ENCODE data around the gene PORCN. TPM values are rescaled to one million over a fixed set of nuclear protein-coding genes. Genes with fewer than 3 reads are reported as not detected.
"Not testable (repeated sequence)": the region's sequence is repeated elsewhere in the genome, so short reads cannot be mapped to it uniquely, and the experiment has no call there.

PORCN gene
- total RNA-seq, 2 donors from 2014 or later = 51.1 to 54.4 TPM

GRCh38 chrX:48516285-48516684 lies 7.5 kb downstream of the PORCN start:
- Histone ChIP-seq H3K4me3 (ENCODE audit: low read length) (no peak overlapping the region), H3K9me3 (ENCODE audit: control insufficient read depth, low read length) (no peaks in the 10 kb centered on the region), H3K27me3 (ENCODE audit: control insufficient read depth, insufficient read depth, low read length, poor library complexity, severe bottlenecking) (no peaks in the 10 kb centered on the region), H3K4me1 (ENCODE audit: control insufficient read depth, insufficient read depth, low read length) (no peaks in the 10 kb centered on the region), H3K36me3 (ENCODE audit: control insufficient read depth, insufficient read depth, low read length) (peaks cover 49% of the 10 kb centered on the region), H3K27ac (ENCODE audit: low read depth, low read length) (no peak overlapping the region), H3K9ac (ENCODE audit: extremely low read depth, low read length, poor library complexity, severe bottlenecking) (no peak overlapping the region)
- TF ChIP-seq CTCF (conservative IDR thresholded peaks at IDR 0.05) = no peak
- H3K27me3 Mint-ChIP-seq (ENCODE audit: insufficient read depth) = no peaks in the 10 kb centered on the region
- H3K27ac Mint-ChIP-seq = no peak overlapping the region
- H3K4me1 Mint-ChIP-seq = no peaks in the 10 kb centered on the region
- 94 to 96% methylated on average over 3 to 10 of the region's 10 CpGs for WGBS, 2 experiments (ENCODE audit: insufficient coverage in 1 of 2, insufficient read length in 1 of 2)
- H3K4me3 Mint-ChIP-seq = no peak overlapping the region
- DNase-seq = no peak
- H3K36me3 Mint-ChIP-seq (ENCODE audit: low read depth) = peaks cover 18% of the 10 kb centered on the region
- H3K9me3 Mint-ChIP-seq = peaks cover 64% of the 10 kb centered on the region

- peaks cover 65% of the 10 kb centered on the region for H3K9me3 Mint-ChIP-seq
- Histone ChIP-seq H3K27ac (ENCODE audit: low read depth, low read length) (no peak overlapping the region), H3K4me1 (ENCODE audit: control insufficient read depth, insufficient read depth, low read length) (no peaks in the 10 kb centered on the region), H3K27me3 (ENCODE audit: control insufficient read depth, insufficient read depth, low read length, poor library complexity, severe bottlenecking) (no peaks in the 10 kb centered on the region), H3K36me3 (ENCODE audit: control insufficient read depth, insufficient read depth, low read length) (peaks cover 47% of the 10 kb centered on the region), H3K4me3 (ENCODE audit: low read length) (no peak overlapping the region), H3K9me3 (ENCODE audit: control insufficient read depth, low read length) (no peaks in the 10 kb centered on the region), H3K9ac (ENCODE audit: extremely low read depth, low read length, poor library complexity, severe bottlenecking) (no peak overlapping the region)
- WGBS, 2 experiments (ENCODE audit: insufficient coverage in 1 of 2, insufficient read length in 1 of 2) = 96% methylated on average over 5 of the region's 5 CpGs; no CpG with 5 or more reads in 1 of the 2 experiments
- DNase-seq = no peak
- peaks cover 18% of the 10 kb centered on the region for H3K36me3 Mint-ChIP-seq (ENCODE audit: low read depth)
- H3K27me3 Mint-ChIP-seq (ENCODE audit: insufficient read depth) = no peaks in the 10 kb centered on the region
- no peak overlapping the region for H3K4me3 Mint-ChIP-seq
- no peak for TF ChIP-seq CTCF (conservative IDR thresholded peaks at IDR 0.05)
- no peak overlapping the region for H3K27ac Mint-ChIP-seq
- H3K4me1 Mint-ChIP-seq = no peaks in the 10 kb centered on the region
Measured at GRCh38 chrX:48516987-48517386, 8.2 kb downstream of the PORCN start.

GRCh38 chrX:48519481-48519880 lies 10.7 kb downstream of the PORCN start:
- not testable (repeated sequence) for H3K27ac Mint-ChIP-seq; H3K27me3 Mint-ChIP-seq (ENCODE audit: insufficient read depth); H3K4me3 Mint-ChIP-seq; H3K4me1 ChIP-seq (ENCODE audit: control insufficient read depth, insufficient read depth, low read length); H3K27ac ChIP-seq (ENCODE audit: low read depth, low read length); DNase-seq; H3K9me3 ChIP-seq (ENCODE audit: control insufficient read depth, low read length); H3K27me3 ChIP-seq (ENCODE audit: control insufficient read depth, insufficient read depth, low read length, poor library complexity, severe bottlenecking); H3K4me1 Mint-ChIP-seq; H3K9ac ChIP-seq (ENCODE audit: extremely low read depth, low read length, poor library complexity, severe bottlenecking); H3K4me3 ChIP-seq (ENCODE audit: low read length)
- peaks cover 55% of the 10 kb centered on the region for H3K9me3 Mint-ChIP-seq
- peaks cover 33% of the 10 kb centered on the region for H3K36me3 ChIP-seq (ENCODE audit: control insufficient read depth, insufficient read depth, low read length)
- peaks cover 11% of the 10 kb centered on the region for H3K36me3 Mint-ChIP-seq (ENCODE audit: low read depth)
- 93% methylated on average over 4 of the region's 4 CpGs; no CpG with 5 or more reads in 1 of the 2 experiments for WGBS, 2 experiments (ENCODE audit: insufficient coverage in 1 of 2, insufficient read length in 1 of 2)

- no peaks in the 10 kb centered on the region for H3K4me1 Mint-ChIP-seq
- Histone ChIP-seq H3K9ac (ENCODE audit: extremely low read depth, low read length, poor library complexity, severe bottlenecking) (no peak overlapping the region), H3K27me3 (ENCODE audit: control insufficient read depth, insufficient read depth, low read length, poor library complexity, severe bottlenecking) (no peaks in the 10 kb centered on the region), H3K36me3 (ENCODE audit: control insufficient read depth, insufficient read depth, low read length) (peaks cover 34% of the 10 kb centered on the region), H3K9me3 (ENCODE audit: control insufficient read depth, low read length) (no peaks in the 10 kb centered on the region), H3K4me1 (ENCODE audit: control insufficient read depth, insufficient read depth, low read length) (no peaks in the 10 kb centered on the region), H3K27ac (ENCODE audit: low read depth, low read length) (no peak overlapping the region), H3K4me3 (ENCODE audit: low read length) (no peak overlapping the region)
- no peak for TF ChIP-seq CTCF (conservative IDR thresholded peaks at IDR 0.05)
- H3K36me3 Mint-ChIP-seq (ENCODE audit: low read depth) = peaks cover 12% of the 10 kb centered on the region
- no peak for DNase-seq
- H3K27me3 Mint-ChIP-seq (ENCODE audit: insufficient read depth) = no peaks in the 10 kb centered on the region
- WGBS, 2 experiments (ENCODE audit: insufficient coverage in 1 of 2, insufficient read length in 1 of 2) = no CpG with 5 or more reads among the region's 2 CpGs
- peaks cover 46% of the 10 kb centered on the region for H3K9me3 Mint-ChIP-seq
- H3K27ac Mint-ChIP-seq = no peak overlapping the region
- no peak overlapping the region for H3K4me3 Mint-ChIP-seq
Measured at GRCh38 chrX:48520455-48520854, 11.7 kb downstream of the PORCN start.

Measured in endodermal cell (in vitro differentiated cells).